Measurements from ENCODE around the gene RSPO1. TPM values are rescaled to one million over a fixed set of nuclear protein-coding genes. Genes with fewer than 3 reads are reported as not detected.

The RSPO1 gene
- total and polyA plus RNA-seq, 2 of the 4 experiments (the other 2 are of a cell fraction): not detected

GRCh38 chr1:37633938-37634243, 801 bp downstream of the RSPO1 start:
- no peak overlapping the region for H2BK20ac ChIP-seq (ENCODE audit: low read depth, low read length)
- dilution Hi-C loops (cut with HindIII; ENCODE audit: low sequenced_read_pairs, unreplicated experiment) (no loop called here), intact Hi-C loops (cut with micrococcal nuclease) (loop anchor here (2.0 kb wide), 1 partner anchor 31 kb away; no protein-coding TSS in a partner anchor), in situ Hi-C loops (cut with MboI; ENCODE audit: low sequenced_read_pairs) (no loop called here)
- ATAC-seq (ENCODE audit: low read depth) (no peak), DNase-seq (no peak)
- TF ChIP-seq RCOR1 (IDR thresholded peaks at IDR 0.05; ENCODE audit: insufficient replicate concordance, low read length) (no peak), MAFK (IDR thresholded peaks at IDR 0.05; ENCODE audit: low read depth, low read length) (no peak), MAZ (IDR thresholded peaks at IDR 0.05; ENCODE audit: borderline replicate concordance, low read depth, low read length) (no peak), ELK1 (IDR thresholded peaks at IDR 0.05; ENCODE audit: borderline replicate concordance, low read depth, low read length) (no peak), RFX5 (IDR thresholded peaks at IDR 0.05; ENCODE audit: low read depth, low read length) (no peak), CTCF (conservative IDR thresholded peaks at IDR 0.05; ENCODE audit: low read depth, low read length) (no peak), MXI1 (IDR thresholded peaks at IDR 0.05; ENCODE audit: borderline replicate concordance, low read depth, low read length) (no peak), USF2 (IDR thresholded peaks at IDR 0.05; ENCODE audit: low read depth, low read length) (no peak), POLR2A (IDR thresholded peaks at IDR 0.05; ENCODE audit: low read depth, low read length) (no peak), RAD21 (IDR thresholded peaks at IDR 0.05; ENCODE audit: low read length) (no peak), CHD1 (IDR thresholded peaks at IDR 0.05; ENCODE audit: low read depth, low read length) (no peak), SMC3 (IDR thresholded peaks at IDR 0.05; ENCODE audit: low read depth, low read length) (no peak), BHLHE40 (IDR thresholded peaks at IDR 0.05; ENCODE audit: low read depth, low read length) (no peak)
- peak overlapping the region; percentile 13 for H2AFZ ChIP-seq (replicated peaks; ENCODE audit: low read length, poor library complexity)
- H3K4ac ChIP-seq (ENCODE audit: low read depth, low read length): no peak overlapping the region
- no peaks in the 10 kb centered on the region for H3K79me1 ChIP-seq (ENCODE audit: low read depth in 1 of 2, low read length in 2 of 2)
- H3K9me1 ChIP-seq (ENCODE audit: insufficient read depth, low read length): no peaks in the 10 kb centered on the region
- H4K8ac ChIP-seq (ENCODE audit: low read depth in 2 of 2, low read length in 2 of 2): no peak overlapping the region
- no peak overlapping the region for H4K91ac ChIP-seq (ENCODE audit: insufficient read depth, low read depth, low read length)
- WGBS, 2 experiments (ENCODE audit: extremely low coverage in 2 of 2, insufficient read length in 1 of 2): 3% methylated on average over 14 of the region's 20 CpGs; no CpG with 5 or more reads in 1 of the 2 experiments
- H2AK9ac ChIP-seq (replicated peaks; ENCODE audit: low read depth, low read length, poor library complexity): no peak overlapping the region
- H3K9me3 ChIP-seq (ENCODE audit: control insufficient read depth, insufficient read depth, low read length): no peaks in the 10 kb centered on the region
- H3K36me3 ChIP-seq (ENCODE audit: control insufficient read depth, insufficient read depth, low read length): no peaks in the 10 kb centered on the region
- H3K18ac ChIP-seq (ENCODE audit: low read depth, low read length): no peak overlapping the region
- no peak overlapping the region for H3K56ac ChIP-seq (ENCODE audit: extremely low read depth, insufficient read depth, low read length)
- CTCF ChIA-PET: no interaction called here
- no peak overlapping the region for H2AK5ac ChIP-seq (ENCODE audit: low read depth, low read length)
- no peaks in the 10 kb centered on the region for H4K20me1 ChIP-seq (ENCODE audit: insufficient read depth, low read length)
- no peak overlapping the region for H2BK15ac ChIP-seq (ENCODE audit: low read depth, low read length)
- H2BK5ac ChIP-seq (ENCODE audit: low read depth, low read length, poor library complexity, severe bottlenecking): no peak overlapping the region
- no peak overlapping the region for H3K27ac ChIP-seq (ENCODE audit: insufficient read depth, low read length)
- H3K9ac ChIP-seq (ENCODE audit: low read depth, low read length): no peak overlapping the region
- peaks cover 84% of the 10 kb centered on the region for H3K27me3 ChIP-seq (ENCODE audit: control insufficient read depth, insufficient read depth, low read length)
- H4K5ac ChIP-seq (ENCODE audit: low read depth, low read length): no peak overlapping the region
- no peak overlapping the region for H2BK120ac ChIP-seq (ENCODE audit: low read depth, low read length)
- POLR2A ChIA-PET (ENCODE audit: unreplicated experiment): no interaction called here
- H3K14ac ChIP-seq (replicated peaks; ENCODE audit: low read depth, low read length): no peak overlapping the region
- no peak overlapping the region for H3K4me3 ChIP-seq (ENCODE audit: insufficient read depth, low read depth, low read length)
- BruUV-seq (replicated peaks): no TSS peak
- H3K23ac ChIP-seq (ENCODE audit: low read depth, low read length): no peak overlapping the region
- H3K4me2 ChIP-seq (ENCODE audit: low read depth, low read length): no peak overlapping the region
- H3K4me1 ChIP-seq (ENCODE audit: control insufficient read depth, insufficient read depth, low read length): no peaks in the 10 kb centered on the region

Measured in IMR-90 (cell line).